ENCODE measurements around the gene PAFAH1B2. TPM values are rescaled to one million over a fixed set of nuclear protein-coding genes. Genes with fewer than 3 reads are reported as not detected.
A peak's percentile ranks its signal among the peaks of the same experiment; 100 is the strongest.

Gene PAFAH1B2
- total and polyA plus RNA-seq, 2 of the 8 experiments (the other 6 are each of a cell fraction or from before 2014, with no cell fraction given) = 38.2 to 161 TPM

DNA sequence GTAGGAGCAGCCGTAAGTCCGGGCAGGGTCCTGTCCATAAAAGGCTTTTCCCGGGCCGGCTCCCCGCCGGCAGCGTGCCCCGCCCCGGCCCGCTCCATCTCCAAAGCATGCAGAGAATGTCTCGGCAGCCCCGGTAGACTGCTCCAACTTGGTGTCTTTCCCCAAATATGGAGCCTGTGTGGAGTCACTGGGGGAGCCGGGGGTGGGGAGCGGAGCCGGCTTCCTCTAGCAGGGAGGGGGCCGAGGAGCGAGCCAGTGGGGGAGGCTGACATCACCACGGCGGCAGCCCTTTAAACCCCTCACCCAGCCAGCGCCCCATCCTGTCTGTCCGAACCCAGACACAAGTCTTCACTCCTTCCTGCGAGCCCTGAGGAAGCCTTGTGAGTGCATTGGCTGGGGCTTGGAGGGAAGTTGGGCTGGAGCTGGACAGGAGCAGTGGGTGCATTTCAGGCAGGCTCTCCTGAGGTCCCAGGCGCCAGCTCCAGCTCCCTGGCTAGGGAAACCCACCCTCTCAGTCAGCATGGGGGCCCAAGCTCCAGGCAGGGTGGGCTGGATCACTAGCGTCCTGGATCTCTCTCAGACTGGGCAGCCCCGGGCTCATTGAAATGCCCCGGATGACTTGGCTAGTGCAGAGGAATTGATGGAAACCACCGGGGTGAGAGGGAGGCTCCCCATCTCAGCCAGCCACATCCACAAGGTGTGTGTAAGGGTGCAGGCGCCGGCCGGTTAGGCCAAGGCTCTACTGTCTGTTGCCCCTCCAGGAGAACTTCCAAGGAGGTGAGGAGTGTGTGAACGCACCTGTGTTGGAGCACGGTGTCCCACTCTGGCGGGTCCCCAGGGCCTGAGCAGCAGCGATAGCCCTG lies 55.2 kb downstream of the PAFAH1B2 start, which contains the start of gene TAGLN (continued):
- no peak for TF ChIP-seq POU5F1 (IDR thresholded peaks at IDR 0.05; ENCODE audit: low read depth, low read length)
- no peak for TF ChIP-seq RXRA (IDR thresholded peaks at IDR 0.05; ENCODE audit: insufficient read depth, low read depth, low read length)
- no peak for TF ChIP-seq RAD21 (IDR thresholded peaks at IDR 0.05 in 1 of 2, conservative IDR thresholded peaks at IDR 0.05 in 1 of 2; ENCODE audit: low read depth in 2 of 2, low read length in 2 of 2)
- no peak for TF ChIP-seq CTBP2 (IDR thresholded peaks at IDR 0.05; ENCODE audit: borderline replicate concordance, insufficient read depth, insufficient read length, low read length)
- no peak for TF ChIP-seq CTCF (IDR thresholded peaks at IDR 0.05; ENCODE audit: control extremely low read depth in 1 of 3, insufficient read depth in 1 of 3, low read depth in 1 of 3, low read length in 3 of 3)
- peak; percentile 96 for TF ChIP-seq SRF (IDR thresholded peaks at IDR 0.05; ENCODE audit: low read depth, low read length)
- peak; percentile 39 to 81 for TF ChIP-seq POLR2A (IDR thresholded peaks at IDR 0.05; ENCODE audit: control extremely low read depth in 1 of 2, low read depth in 2 of 2, low read length in 2 of 2)
- TF ChIP-seq EGR1 (IDR thresholded peaks at IDR 0.05; ENCODE audit: borderline replicate concordance, low read depth, low read length) = no peak
- no peak for TF ChIP-seq CBX8 (IDR thresholded peaks at IDR 0.05; ENCODE audit: borderline replicate concordance, low read depth, low read length)
- TF ChIP-seq CEBPB (IDR thresholded peaks at IDR 0.05; ENCODE audit: low read depth, low read length) = no peak
- no peak for TF ChIP-seq KDM1A (IDR thresholded peaks at IDR 0.05; ENCODE audit: borderline replicate concordance, low read length)
- TF ChIP-seq ZNF274 (IDR thresholded peaks at IDR 0.05; ENCODE audit: borderline replicate concordance, extremely low read depth, low read length) = no peak
- peak; percentile 85 for TF ChIP-seq TAF7 (optimal IDR thresholded peaks at IDR 0.05; ENCODE audit: borderline replicate concordance, low read depth, low read length)
- no peak for TF ChIP-seq NANOG (IDR thresholded peaks at IDR 0.05; ENCODE audit: insufficient read depth, low read depth, low read length, poor library complexity, severe bottlenecking)
- TF ChIP-seq KDM4A (IDR thresholded peaks at IDR 0.05; ENCODE audit: low read depth, low read length, severe bottlenecking) = peak; percentile 23
- peak; percentile 84 for TF ChIP-seq POLR2AphosphoS5 (IDR thresholded peaks at IDR 0.05; ENCODE audit: low read depth, low read length)

All from H1 (cell line).